Measurements from ENCODE around the gene ASIC2. TPM values are rescaled to one million over a fixed set of nuclear protein-coding genes. Genes with fewer than 3 reads are reported as not detected.

ASIC2 gene
- total RNA-seq, 1 donor from 2014 or later = not detected

GRCh38 chr17:33142705-33143299 lies 150.3 kb downstream of the ASIC2 start:
- intact Hi-C loops (cut with DNase I) = no loop called here

GRCh38 chr17:33140413-33141099 lies 152.5 kb downstream of the ASIC2 start:
- intact Hi-C loops (cut with DNase I) = no loop called here
- no peaks in the 10 kb centered on the region for H3K9me3 ChIP-seq
- no peaks in the 10 kb centered on the region for H3K36me3 ChIP-seq
- no peak for TF ChIP-seq CTCF (IDR thresholded peaks at IDR 0.05)
- H3K27me3 ChIP-seq = no peaks in the 10 kb centered on the region
- H3K27ac ChIP-seq = no peak overlapping the region
- H3K4me3 ChIP-seq = no peak overlapping the region
- DNase-seq (ENCODE audit: low spot score in 2 of 2) = no peak
- H3K4me1 ChIP-seq = no peaks in the 10 kb centered on the region

More at GRCh38 chr17:33142705-33143299, 150.3 kb downstream of the ASIC2 start:
- no peaks in the 10 kb centered on the region for H3K4me1 ChIP-seq
- no peak for DNase-seq (ENCODE audit: low spot score in 2 of 2)
- H3K36me3 ChIP-seq = no peaks in the 10 kb centered on the region
- no peaks in the 10 kb centered on the region for H3K27me3 ChIP-seq
- TF ChIP-seq CTCF (IDR thresholded peaks at IDR 0.05) = no peak
- no peak overlapping the region for H3K4me3 ChIP-seq
- H3K9me3 ChIP-seq = no peaks in the 10 kb centered on the region
- H3K27ac ChIP-seq = no peak overlapping the region

- no peaks in the 10 kb centered on the region for H3K9me3 ChIP-seq
- H3K27me3 ChIP-seq = no peaks in the 10 kb centered on the region
- H3K4me1 ChIP-seq = no peaks in the 10 kb centered on the region
- intact Hi-C loops (cut with DNase I) = no loop called here
- DNase-seq (ENCODE audit: low spot score in 2 of 2) = no peak
- no peak overlapping the region for H3K27ac ChIP-seq
- TF ChIP-seq CTCF (IDR thresholded peaks at IDR 0.05) = no peak
- no peaks in the 10 kb centered on the region for H3K36me3 ChIP-seq
- no peak overlapping the region for H3K4me3 ChIP-seq
Measured at GRCh38 chr17:33138627-33139026, 154.5 kb downstream of the ASIC2 start.

GRCh38 chr17:33137426-33137825 lies 155.7 kb downstream of the ASIC2 start:
- Histone ChIP-seq H3K27me3 (no peaks in the 10 kb centered on the region), H3K36me3 (no peaks in the 10 kb centered on the region), H3K9me3 (no peaks in the 10 kb centered on the region), H3K4me1 (no peaks in the 10 kb centered on the region), H3K4me3 (no peak overlapping the region), H3K27ac (no peak overlapping the region)
- intact Hi-C loops (cut with DNase I) = no loop called here
- DNase-seq (ENCODE audit: low spot score in 2 of 2) = no peak
- no peak for TF ChIP-seq CTCF (IDR thresholded peaks at IDR 0.05)

- H3K27ac ChIP-seq = no peak overlapping the region
- no peaks in the 10 kb centered on the region for H3K36me3 ChIP-seq
- TF ChIP-seq CTCF (IDR thresholded peaks at IDR 0.05) = no peak
- no peaks in the 10 kb centered on the region for H3K4me1 ChIP-seq
- DNase-seq (ENCODE audit: low spot score in 2 of 2) = no peak
- intact Hi-C loops (cut with DNase I) = no loop called here
- no peak overlapping the region for H3K4me3 ChIP-seq
- H3K9me3 ChIP-seq = no peaks in the 10 kb centered on the region
- no peaks in the 10 kb centered on the region for H3K27me3 ChIP-seq
Measured at GRCh38 chr17:33135691-33136090, 157.4 kb downstream of the ASIC2 start.

Measured in ascending aorta (tissue), 2 donors.